Measurements from ENCODE around the gene KIAA1328. TPM values are rescaled to one million over a fixed set of nuclear protein-coding genes. Genes with fewer than 3 reads are reported as not detected.

KIAA1328 gene
- polyA plus RNA-seq, 10 donors, result 4.1 to 8.5 (median 6.2) TPM

- DNase-seq, result no peak
These were observed 389.2 kb downstream of the KIAA1328 start for GRCh38 chr18:37218022-37218590.

- DNase-seq, result no peak
These were observed 390.3 kb downstream of the KIAA1328 start for GRCh38 chr18:37219257-37219656.

GRCh38 chr18:37222354-37222998 lies 393.5 kb downstream of the KIAA1328 start:
- no peak for DNase-seq

GRCh38 chr18:37222999-37223378 lies 394.1 kb downstream of the KIAA1328 start:
- DNase-seq, result no peak

GRCh38 chr18:37225279-37225678 lies 396.4 kb downstream of the KIAA1328 start:
- DNase-seq, result no peak

GRCh38 chr18:37230768-37231167 lies 401.8 kb downstream of the KIAA1328 start:
- no peak for DNase-seq

- DNase-seq, result no peak
These were observed 402.3 kb downstream of the KIAA1328 start for GRCh38 chr18:37231251-37231650.

GRCh38 chr18:37235583-37235982 lies 406.7 kb downstream of the KIAA1328 start:
- no peak for DNase-seq

- no peak for DNase-seq
These were observed 409.6 kb downstream of the KIAA1328 start for GRCh38 chr18:37238282-37239108.

GRCh38 chr18:37242091-37242490 lies 413.2 kb downstream of the KIAA1328 start:
- DNase-seq, result no peak

- peak in 1 of 3 donors; percentile 52 for DNase-seq
These were observed 414.1 kb downstream of the KIAA1328 start for GRCh38 chr18:37242826-37243560.

GRCh38 chr18:37243741-37244140 lies 414.8 kb downstream of the KIAA1328 start:
- DNase-seq, result peak in 1 of 3 donors; percentile 60

GRCh38 chr18:37244618-37245017 lies 415.7 kb downstream of the KIAA1328 start:
- DNase-seq, result no peak

- no peak for DNase-seq
These were observed 417.9 kb downstream of the KIAA1328 start for GRCh38 chr18:37246779-37247340.

- no peak for DNase-seq
These were observed 418.7 kb downstream of the KIAA1328 start for GRCh38 chr18:37247497-37248161.

GRCh38 chr18:37248281-37248680 lies 419.4 kb downstream of the KIAA1328 start:
- no peak for DNase-seq

- no peak for DNase-seq
These were observed 420.4 kb downstream of the KIAA1328 start for GRCh38 chr18:37249171-37249886.

- DNase-seq, result no peak
These were observed 421.1 kb downstream of the KIAA1328 start for GRCh38 chr18:37249895-37250618.

- DNase-seq, result no peak
These were observed 422.8 kb downstream of the KIAA1328 start for GRCh38 chr18:37251679-37252078.

GRCh38 chr18:37252342-37252741 lies 423.4 kb downstream of the KIAA1328 start:
- no peak for DNase-seq

All from muscle of back (tissue), 11 donors.